Umbilical cord (tissue), 2 donors: ENCODE measurements around the gene NAT10. TPM values are rescaled to one million over a fixed set of nuclear protein-coding genes. Genes with fewer than 3 reads are reported as not detected.
"Not testable (repeated sequence)": the region's sequence is repeated elsewhere in the genome, so short reads cannot be mapped to it uniquely, and the experiment has no call there.

Source experiments
- DNase-seq: peaks from one replicate; pipeline ENCODE4 v3.0.0-alpha.2; 2015; ENCODE audit warnings: low spot score
- total RNA-seq: library from RNA; depleted of rRNA; stranded (reverse); fragments of >200 nt; gene quantifications from one replicate; pipeline ENCODE4 v1.2.3, GENCODE V29; 2014; ENCODE audit warnings: low replicate concordance; ENCODE audit not compliant: insufficient read depth

NAT10 gene
- 19.7 TPM for total RNA-seq

GRCh38 chr11:34105079-34105956, at the start of gene NAT10:
NAT10 (plus strand) TSS chr11:34105629; CDS start chr11:34108226, 2,597 bp downstream.
- peak; percentile 99 for DNase-seq

- no peak for DNase-seq
These were observed 48.8 kb upstream of the NAT10 start for GRCh38 chr11:34056672-34057071.

GRCh38 chr11:34063061-34063795, 42.2 kb upstream of the NAT10 start:
- no peak for DNase-seq

GRCh38 chr11:34064291-34064690, 41.1 kb upstream of the NAT10 start:
- no peak for DNase-seq

- DNase-seq, result no peak
These were observed 39.8 kb upstream of the NAT10 start for GRCh38 chr11:34065505-34066203.

GRCh38 chr11:34066766-34067165, 38.7 kb upstream of the NAT10 start:
- not testable (repeated sequence) for DNase-seq

GRCh38 chr11:34067383-34068065, 37.9 kb upstream of the NAT10 start:
- no peak for DNase-seq

- DNase-seq, result peak; percentile 21
These were observed 37.3 kb upstream of the NAT10 start for GRCh38 chr11:34068111-34068510.

- not testable (repeated sequence) for DNase-seq
These were observed 34.1 kb upstream of the NAT10 start for GRCh38 chr11:34071306-34071705.

- DNase-seq, result no peak
These were observed 33.4 kb upstream of the NAT10 start for GRCh38 chr11:34072041-34072440.

- DNase-seq, result no peak
These were observed 32.6 kb upstream of the NAT10 start for GRCh38 chr11:34072832-34073231.

GRCh38 chr11:34074391-34074790, 31.0 kb upstream of the NAT10 start:
- DNase-seq, result no peak

GRCh38 chr11:34075178-34075820, 30.1 kb upstream of the NAT10 start:
- no peak for DNase-seq

GRCh38 chr11:34080609-34081008, 24.8 kb upstream of the NAT10 start:
- DNase-seq, result no peak

GRCh38 chr11:34084637-34085036, 20.8 kb upstream of the NAT10 start:
- no peak for DNase-seq

- no peak for DNase-seq
These were observed 18.7 kb upstream of the NAT10 start for GRCh38 chr11:34086554-34087283.

- no peak for DNase-seq
These were observed 13.6 kb upstream of the NAT10 start for GRCh38 chr11:34091825-34092224.

- DNase-seq, result not testable (repeated sequence)
These were observed 10.5 kb upstream of the NAT10 start for GRCh38 chr11:34094900-34095299.

GRCh38 chr11:34098813-34099212, 6.6 kb upstream of the NAT10 start:
- no peak for DNase-seq

- DNase-seq, result peak; percentile 11
These were observed 750 bp upstream of the NAT10 start for GRCh38 chr11:34104680-34105078.
